GM19035 (cell line): ENCODE data around the gene CDC14A.

Source experiments
- ATAC-seq: cut with Tn5 transposase; IDR thresholded peaks from one replicate; pipeline ENCODE4 v1.9.1; 2021; ENCODE audit not compliant: unreplicated experiment

The CDC14A gene

GRCh38 chr1:100530141-100530540 lies 177.8 kb downstream of the CDC14A start:
- no peak for ATAC-seq

GRCh38 chr1:100530880-100531487 lies 178.7 kb downstream of the CDC14A start:
- ATAC-seq: peak; percentile 95

- ATAC-seq: no peak
These were observed 180.3 kb downstream of the CDC14A start for GRCh38 chr1:100532645-100533044.

GRCh38 chr1:100535264-100535663 lies 183.0 kb downstream of the CDC14A start:
- no peak for ATAC-seq

GRCh38 chr1:100536031-100536430 lies 183.7 kb downstream of the CDC14A start:
- peak; percentile 82 for ATAC-seq

GRCh38 chr1:100538913-100539835 lies 186.9 kb downstream of the CDC14A start:
- no peak for ATAC-seq

GRCh38 chr1:100539836-100540536 lies 187.7 kb downstream of the CDC14A start:
- ATAC-seq: no peak

- no peak for ATAC-seq
These were observed 190.0 kb downstream of the CDC14A start for GRCh38 chr1:100542285-100542684.

GRCh38 chr1:100543640-100544039 lies 191.3 kb downstream of the CDC14A start:
- no peak for ATAC-seq

GRCh38 chr1:100544791-100545190 lies 192.5 kb downstream of the CDC14A start:
- no peak for ATAC-seq

- ATAC-seq: no peak
These were observed 193.5 kb downstream of the CDC14A start for GRCh38 chr1:100545855-100546254.

- no peak for ATAC-seq
These were observed 199.7 kb downstream of the CDC14A start for GRCh38 chr1:100552031-100552430.

- no peak for ATAC-seq
These were observed 200.6 kb downstream of the CDC14A start for GRCh38 chr1:100552922-100553321.

- no peak for ATAC-seq
These were observed 203.9 kb downstream of the CDC14A start for GRCh38 chr1:100556181-100556580.

- no peak for ATAC-seq
These were observed 204.8 kb downstream of the CDC14A start for GRCh38 chr1:100556925-100557605.

GRCh38 chr1:100557606-100557953 lies 205.3 kb downstream of the CDC14A start:
- no peak for ATAC-seq

- ATAC-seq: no peak
These were observed 213.2 kb downstream of the CDC14A start for GRCh38 chr1:100565533-100565932.

GRCh38 chr1:100565937-100566699 lies 213.8 kb downstream of the CDC14A start:
- ATAC-seq: no peak

GRCh38 chr1:100567062-100567461 lies 214.8 kb downstream of the CDC14A start:
- no peak for ATAC-seq
